ENCODE measurements around the gene FAM221B.

The FAM221B gene

GRCh38 chr9:35806101-35806500 lies 22.4 kb downstream of the FAM221B start:
- no peak for ATAC-seq
- TF ChIP-seq, protein P1, sequence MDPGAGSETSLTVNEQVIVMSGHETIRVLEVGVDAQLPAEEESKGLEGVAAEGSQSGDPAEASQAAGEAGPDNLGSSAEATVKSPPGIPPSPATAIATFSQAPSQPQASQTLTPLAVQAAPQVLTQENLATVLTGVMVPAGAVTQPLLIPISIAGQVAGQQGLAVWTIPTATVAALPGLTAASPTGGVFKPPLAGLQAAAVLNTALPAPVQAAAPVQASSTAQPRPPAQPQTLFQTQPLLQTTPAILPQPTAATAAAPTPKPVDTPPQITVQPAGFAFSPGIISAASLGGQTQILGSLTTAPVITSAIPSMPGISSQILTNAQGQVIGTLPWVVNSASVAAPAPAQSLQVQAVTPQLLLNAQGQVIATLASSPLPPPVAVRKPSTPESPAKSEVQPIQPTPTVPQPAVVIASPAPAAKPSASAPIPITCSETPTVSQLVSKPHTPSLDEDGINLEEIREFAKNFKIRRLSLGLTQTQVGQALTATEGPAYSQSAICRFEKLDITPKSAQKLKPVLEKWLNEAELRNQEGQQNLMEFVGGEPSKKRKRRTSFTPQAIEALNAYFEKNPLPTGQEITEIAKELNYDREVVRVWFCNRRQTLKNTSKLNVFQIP (CRISPR knock-in tag; IDR thresholded peaks at IDR 0.05; ENCODE audit: borderline replicate concordance, low read depth), result no peak
- TF ChIP-seq ZNF70 (CRISPR knock-in tag; IDR thresholded peaks at IDR 0.05) (no peak), ZFP30 (CRISPR knock-in tag; IDR thresholded peaks at IDR 0.05) (no peak), ZNF565 (CRISPR knock-in tag; conservative IDR thresholded peaks at IDR 0.05; ENCODE audit: low read depth) (no peak), TOX (CRISPR knock-in tag; IDR thresholded peaks at IDR 0.05; ENCODE audit: borderline replicate concordance) (no peak), ISL1 (CRISPR knock-in tag; IDR thresholded peaks at IDR 0.05) (no peak), CREB5 (CRISPR knock-in tag; IDR thresholded peaks at IDR 0.05; ENCODE audit: low read depth) (no peak), TCF4 (CRISPR knock-in tag; IDR thresholded peaks at IDR 0.05; ENCODE audit: borderline replicate concordance) (no peak)

DNA sequence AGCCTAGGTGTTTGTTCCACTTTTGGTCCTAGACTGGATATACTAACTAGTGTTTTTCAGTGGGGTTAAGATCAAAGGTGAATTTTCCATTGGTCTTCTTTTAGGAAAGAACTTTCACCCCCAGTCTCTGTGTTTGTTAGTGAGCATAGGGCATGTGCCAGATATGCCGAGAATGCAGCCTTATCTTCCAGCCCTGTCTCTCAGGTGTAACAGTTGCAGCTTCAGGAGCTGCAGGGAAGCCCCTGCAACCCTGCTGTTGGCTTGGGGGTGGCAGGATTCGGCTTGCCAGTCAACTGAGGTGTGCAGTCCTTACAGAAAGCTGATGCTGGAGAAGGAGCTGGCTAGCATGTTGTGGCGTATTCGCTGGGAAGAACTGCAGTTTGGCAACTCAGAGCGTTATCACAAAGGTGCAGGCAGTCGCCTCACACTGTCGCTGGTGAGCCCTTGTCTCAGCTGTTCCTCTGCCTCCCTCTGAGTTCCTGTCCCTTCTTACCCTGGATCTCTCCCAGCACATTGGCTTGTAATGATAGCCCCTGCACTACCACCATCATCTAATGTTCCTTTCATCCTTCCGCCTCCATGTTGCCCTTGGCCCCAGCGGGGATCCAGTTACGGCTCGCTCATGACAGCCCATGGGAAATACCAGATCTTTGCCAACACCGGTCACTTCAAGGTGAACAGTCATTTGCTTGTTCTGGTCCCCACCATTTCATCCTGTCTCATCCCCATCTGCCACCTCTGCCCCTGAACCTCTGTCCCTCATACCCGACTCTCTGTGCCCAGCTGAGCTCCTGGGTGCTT lies 27.0 kb downstream of the FAM221B start:
- TF ChIP-seq ZFP30 (CRISPR knock-in tag; IDR thresholded peaks at IDR 0.05), result no peak
- no peak for TF ChIP-seq SNAI2 (CRISPR knock-in tag; IDR thresholded peaks at IDR 0.05)
- no peak for TF ChIP-seq PPARA (CRISPR knock-in tag; IDR thresholded peaks at IDR 0.05; ENCODE audit: borderline replicate concordance)
- no peak for TF ChIP-seq BACH2 (CRISPR knock-in tag; IDR thresholded peaks at IDR 0.05; ENCODE audit: borderline replicate concordance)
- TF ChIP-seq ZNF70 (CRISPR knock-in tag; IDR thresholded peaks at IDR 0.05), result no peak
- TF ChIP-seq ISL1 (CRISPR knock-in tag; IDR thresholded peaks at IDR 0.05), result no peak
- TF ChIP-seq, protein P2, sequence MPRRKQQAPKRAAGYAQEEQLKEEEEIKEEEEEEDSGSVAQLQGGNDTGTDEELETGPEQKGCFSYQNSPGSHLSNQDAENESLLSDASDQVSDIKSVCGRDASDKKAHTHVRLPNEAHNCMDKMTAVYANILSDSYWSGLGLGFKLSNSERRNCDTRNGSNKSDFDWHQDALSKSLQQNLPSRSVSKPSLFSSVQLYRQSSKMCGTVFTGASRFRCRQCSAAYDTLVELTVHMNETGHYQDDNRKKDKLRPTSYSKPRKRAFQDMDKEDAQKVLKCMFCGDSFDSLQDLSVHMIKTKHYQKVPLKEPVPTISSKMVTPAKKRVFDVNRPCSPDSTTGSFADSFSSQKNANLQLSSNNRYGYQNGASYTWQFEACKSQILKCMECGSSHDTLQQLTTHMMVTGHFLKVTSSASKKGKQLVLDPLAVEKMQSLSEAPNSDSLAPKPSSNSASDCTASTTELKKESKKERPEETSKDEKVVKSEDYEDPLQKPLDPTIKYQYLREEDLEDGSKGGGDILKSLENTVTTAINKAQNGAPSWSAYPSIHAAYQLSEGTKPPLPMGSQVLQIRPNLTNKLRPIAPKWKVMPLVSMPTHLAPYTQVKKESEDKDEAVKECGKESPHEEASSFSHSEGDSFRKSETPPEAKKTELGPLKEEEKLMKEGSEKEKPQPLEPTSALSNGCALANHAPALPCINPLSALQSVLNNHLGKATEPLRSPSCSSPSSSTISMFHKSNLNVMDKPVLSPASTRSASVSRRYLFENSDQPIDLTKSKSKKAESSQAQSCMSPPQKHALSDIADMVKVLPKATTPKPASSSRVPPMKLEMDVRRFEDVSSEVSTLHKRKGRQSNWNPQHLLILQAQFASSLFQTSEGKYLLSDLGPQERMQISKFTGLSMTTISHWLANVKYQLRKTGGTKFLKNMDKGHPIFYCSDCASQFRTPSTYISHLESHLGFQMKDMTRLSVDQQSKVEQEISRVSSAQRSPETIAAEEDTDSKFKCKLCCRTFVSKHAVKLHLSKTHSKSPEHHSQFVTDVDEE (CRISPR knock-in tag; IDR thresholded peaks at IDR 0.05), result no peak
- no peak for TF ChIP-seq CREB5 (CRISPR knock-in tag; IDR thresholded peaks at IDR 0.05; ENCODE audit: low read depth)
- no peak for TF ChIP-seq ARNTL (CRISPR knock-in tag; IDR thresholded peaks at IDR 0.05; ENCODE audit: borderline replicate concordance, low read depth)
- TF ChIP-seq, protein P1 (CRISPR knock-in tag; IDR thresholded peaks at IDR 0.05; ENCODE audit: borderline replicate concordance, low read depth), result no peak
- TF ChIP-seq TOX (CRISPR knock-in tag; IDR thresholded peaks at IDR 0.05; ENCODE audit: borderline replicate concordance), result no peak
- TF ChIP-seq, protein P3, sequence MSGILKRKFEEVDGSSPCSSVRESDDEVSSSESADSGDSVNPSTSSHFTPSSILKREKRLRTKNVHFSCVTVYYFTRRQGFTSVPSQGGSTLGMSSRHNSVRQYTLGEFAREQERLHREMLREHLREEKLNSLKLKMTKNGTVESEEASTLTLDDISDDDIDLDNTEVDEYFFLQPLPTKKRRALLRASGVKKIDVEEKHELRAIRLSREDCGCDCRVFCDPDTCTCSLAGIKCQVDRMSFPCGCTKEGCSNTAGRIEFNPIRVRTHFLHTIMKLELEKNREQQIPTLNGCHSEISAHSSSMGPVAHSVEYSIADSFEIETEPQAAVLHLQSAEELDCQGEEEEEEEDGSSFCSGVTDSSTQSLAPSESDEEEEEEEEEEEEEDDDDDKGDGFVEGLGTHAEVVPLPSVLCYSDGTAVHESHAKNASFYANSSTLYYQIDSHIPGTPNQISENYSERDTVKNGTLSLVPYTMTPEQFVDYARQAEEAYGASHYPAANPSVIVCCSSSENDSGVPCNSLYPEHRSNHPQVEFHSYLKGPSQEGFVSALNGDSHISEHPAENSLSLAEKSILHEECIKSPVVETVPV (CRISPR knock-in tag; IDR thresholded peaks at IDR 0.05), result no peak
- no peak for TF ChIP-seq OSR1 (CRISPR knock-in tag; IDR thresholded peaks at IDR 0.05)
- TF ChIP-seq ZFP3 (CRISPR knock-in tag; IDR thresholded peaks at IDR 0.05), result no peak
- TF ChIP-seq ZC3H10 (CRISPR knock-in tag; IDR thresholded peaks at IDR 0.05), result no peak
- TF ChIP-seq ZNF565 (CRISPR knock-in tag; conservative IDR thresholded peaks at IDR 0.05; ENCODE audit: low read depth), result no peak
- no peak for TF ChIP-seq CSDC2 (CRISPR knock-in tag; IDR thresholded peaks at IDR 0.05)
- TF ChIP-seq ZNF8 (CRISPR knock-in tag; IDR thresholded peaks at IDR 0.05), result no peak
- TF ChIP-seq ESRRG (CRISPR knock-in tag; IDR thresholded peaks at IDR 0.05), result no peak
- no peak for ATAC-seq

Measured in SK-N-SH treated with all-trans-retinoic acid at 6 μM for 48 hours (cell line).